Neural progenitor cell (in vitro differentiated cells): ENCODE measurements around the gene FAM168B. TPM values are rescaled to one million over a fixed set of nuclear protein-coding genes. Genes with fewer than 3 reads are reported as not detected.

Source experiments
- DNase-seq: peaks from one replicate; pipeline ENCODE4 v3.0.0-alpha.2; 2016; ENCODE audit warnings: low spot score
- H2AFZ ChIP-seq: fragments of 200-600 bp; sonication (generic); replicated peaks from 2 replicates; pipeline ENCODE4 v1.6.1; 2016; ENCODE audit warnings: antibody characterized with exemption
- H3F3A ChIP-seq: fragments of 200-600 bp; sonication (generic); 2 replicates; pipeline ENCODE4 v1.6.1; 2016; ENCODE audit warnings: antibody characterized with exemption, low read depth
- H3K27ac ChIP-seq: fragments of 200-600 bp; sonication (generic); 2 replicates; pipeline ENCODE4 v1.5.1; 2016; ENCODE audit warnings: mild to moderate bottlenecking
- H3K27me3 ChIP-seq: fragments of 200-600 bp; sonication (generic); 2 replicates; pipeline ENCODE4 v1.6.1; 2016; ENCODE audit warnings: mild to moderate bottlenecking, moderate library complexity
- H3K36me3 ChIP-seq: fragments of 200-600 bp; sonication (generic); 2 replicates; pipeline ENCODE4 v1.5.1; 2016
- H3K4me1 ChIP-seq: fragments of 200-600 bp; sonication (generic); 2 replicates; pipeline ENCODE4 v1.6.1; 2016; ENCODE audit warnings: mixed run types
- H3K4me2 ChIP-seq: fragments of 200-600 bp; sonication (generic); 2 replicates; pipeline ENCODE4 v1.6.1; 2016
- H3K4me3 ChIP-seq: fragments of 200-600 bp; sonication (generic); 2 replicates; pipeline ENCODE4 v1.5.1; 2016
- H3K79me2 ChIP-seq: fragments of 200-600 bp; sonication (generic); 2 replicates; pipeline ENCODE4 v1.6.1; 2016; ENCODE audit warnings: low read depth
- H3K9ac ChIP-seq: fragments of 200-600 bp; sonication (generic); 2 replicates; pipeline ENCODE4 v1.6.1; 2016
- H3K9me3 ChIP-seq: fragments of 200-600 bp; sonication (generic); 2 replicates; pipeline ENCODE4 v1.5.1; 2016; ENCODE audit warnings: low read depth
- H4K20me1 ChIP-seq: fragments of 200-600 bp; sonication (generic); 2 replicates; pipeline ENCODE4 v1.6.1; 2016; ENCODE audit warnings: low read depth
- H3K27ac Mint-ChIP-seq: 3 replicates; pipeline ENCODE4 v1.8.0; 2021; ENCODE audit warnings: mixed read lengths
- H3K27me3 Mint-ChIP-seq: 2 replicates; pipeline ENCODE4 v1.8.0; 2022; ENCODE audit warnings: low read depth, mild to moderate bottlenecking, inconsistent platforms, moderate library complexity, mixed read lengths; ENCODE audit not compliant: insufficient read depth
- H3K36me3 Mint-ChIP-seq: 3 replicates; pipeline ENCODE4 v1.8.0; 2021; ENCODE audit warnings: mixed read lengths
- H3K4me1 Mint-ChIP-seq: 3 replicates; pipeline ENCODE4 v1.8.0; 2021; ENCODE audit warnings: mixed read lengths
- H3K4me3 Mint-ChIP-seq: 3 replicates; pipeline ENCODE4 v1.8.0; 2021; ENCODE audit warnings: mild to moderate bottlenecking, moderate library complexity, mixed read lengths
- H3K9me3 Mint-ChIP-seq: 3 replicates; pipeline ENCODE4 v1.8.0; 2020; ENCODE audit warnings: mixed read lengths
- CTCF ChIP-seq: fragments of 200-600 bp; sonication (generic); IDR thresholded peaks from 2 replicates; pipeline ENCODE4 v1.5.1; 2017; ENCODE audit warnings: antibody characterized with exemption, mild to moderate bottlenecking
- EZH2 ChIP-seq: fragments of 200-600 bp; sonication (generic); IDR thresholded peaks from 2 replicates; pipeline ENCODE4 v1.6.1; 2017; ENCODE audit warnings: antibody characterized with exemption, mild to moderate bottlenecking, moderate library complexity
- EZH2phosphoT487 ChIP-seq: fragments of 200-600 bp; sonication (generic); IDR thresholded peaks from 2 replicates; pipeline ENCODE4 v1.6.1; 2017; ENCODE audit warnings: antibody characterized with exemption
- total RNA-seq: library from RNA; depleted of rRNA; stranded (reverse); fragments of >200 nt; gene quantifications from 2 replicates; pipeline ENCODE4 v1.2.3, GENCODE V29; 2015; ENCODE audit warnings: low replicate concordance

FAM168B gene
- total RNA-seq, 1 donor from 2014 or later: 63.0 TPM

GRCh38 chr2:131122496-131122895 lies 29.2 kb upstream of the FAM168B start:
- Histone ChIP-seq H3K27me3 (no peaks in the 10 kb centered on the region), H3K36me3 (no peaks in the 10 kb centered on the region), H2AFZ (no peak overlapping the region), H3K4me2 (no peak overlapping the region), H3K79me2 (peaks cover 70% of the 10 kb centered on the region), H3K4me3 (no peak overlapping the region), H3K27ac (no peak overlapping the region), H4K20me1 (peaks cover 43% of the 10 kb centered on the region), H3K9me3 (no peaks in the 10 kb centered on the region), H3K4me1 (no peaks in the 10 kb centered on the region), H3F3A (no peaks in the 10 kb centered on the region), H3K9ac (no peak overlapping the region)
- H3K9me3 Mint-ChIP-seq: no peaks in the 10 kb centered on the region
- H3K36me3 Mint-ChIP-seq: peaks cover 35% of the 10 kb centered on the region
- no peak overlapping the region for H3K27ac Mint-ChIP-seq
- DNase-seq: no peak
- no peak overlapping the region for H3K4me3 Mint-ChIP-seq
- TF ChIP-seq EZH2phosphoT487 (no peak), CTCF (no peak), EZH2 (no peak)
- no peaks in the 10 kb centered on the region for H3K27me3 Mint-ChIP-seq
- peaks cover 12% of the 10 kb centered on the region for H3K4me1 Mint-ChIP-seq

GRCh38 chr2:131121464-131121863 lies 28.2 kb upstream of the FAM168B start:
- H3K27ac Mint-ChIP-seq: no peak overlapping the region
- no peaks in the 10 kb centered on the region for H3K4me1 ChIP-seq
- peaks cover 31% of the 10 kb centered on the region for H3K36me3 Mint-ChIP-seq
- peaks cover 80% of the 10 kb centered on the region for H3K79me2 ChIP-seq
- peaks cover 12% of the 10 kb centered on the region for H3K4me1 Mint-ChIP-seq
- no peak overlapping the region for H2AFZ ChIP-seq
- H3K4me2 ChIP-seq: no peak overlapping the region
- H3K4me3 ChIP-seq: no peak overlapping the region
- DNase-seq: no peak
- no peaks in the 10 kb centered on the region for H3F3A ChIP-seq
- no peaks in the 10 kb centered on the region for H3K27me3 ChIP-seq
- H3K9ac ChIP-seq: no peak overlapping the region
- peaks cover 48% of the 10 kb centered on the region for H4K20me1 ChIP-seq
- no peaks in the 10 kb centered on the region for H3K36me3 ChIP-seq
- no peaks in the 10 kb centered on the region for H3K9me3 ChIP-seq
- H3K9me3 Mint-ChIP-seq: no peaks in the 10 kb centered on the region
- H3K27me3 Mint-ChIP-seq: no peaks in the 10 kb centered on the region
- no peak overlapping the region for H3K4me3 Mint-ChIP-seq
- TF ChIP-seq EZH2phosphoT487 (no peak), CTCF (no peak), EZH2 (no peak)
- no peak overlapping the region for H3K27ac ChIP-seq

- Histone ChIP-seq H4K20me1 (peaks cover 48% of the 10 kb centered on the region), H3K36me3 (no peaks in the 10 kb centered on the region), H3K4me3 (no peak overlapping the region), H3K9me3 (no peaks in the 10 kb centered on the region), H3K27me3 (no peaks in the 10 kb centered on the region), H3K79me2 (peaks cover 86% of the 10 kb centered on the region), H3K9ac (no peak overlapping the region), H2AFZ (no peak overlapping the region), H3K4me1 (no peaks in the 10 kb centered on the region), H3K27ac (no peak overlapping the region), H3K4me2 (no peak overlapping the region), H3F3A (no peaks in the 10 kb centered on the region)
- TF ChIP-seq EZH2: no peak
- TF ChIP-seq EZH2phosphoT487: no peak
- TF ChIP-seq CTCF: no peak
- no peak overlapping the region for H3K4me3 Mint-ChIP-seq
- H3K27me3 Mint-ChIP-seq: no peaks in the 10 kb centered on the region
- peaks cover 12% of the 10 kb centered on the region for H3K4me1 Mint-ChIP-seq
- H3K36me3 Mint-ChIP-seq: peaks cover 37% of the 10 kb centered on the region
- H3K9me3 Mint-ChIP-seq: no peaks in the 10 kb centered on the region
- DNase-seq: no peak
- no peak overlapping the region for H3K27ac Mint-ChIP-seq
Measured at GRCh38 chr2:131120815-131121317, 27.6 kb upstream of the FAM168B start.
